Transverse colon (tissue), 4 donors: ENCODE data around the gene OBP2B. TPM values are rescaled to one million over a fixed set of nuclear protein-coding genes. Genes with fewer than 3 reads are reported as not detected.

Experiments
- DNase-seq: peaks from one replicate; pipeline ENCODE4 v3.0.0-alpha.2; 2019
- H3K27ac ChIP-seq, 4 donors: fragments of 200-600 bp; sonication (generic); 2 replicates each; pipeline ENCODE4 v1.5.1; 2016 to 2018; ENCODE audit warnings: inconsistent platforms in 4 of 4
- H3K27me3 ChIP-seq: fragments of 200-600 bp; sonication (generic); 2 replicates; pipeline ENCODE4 v1.5.1; 2017; ENCODE audit warnings: inconsistent platforms
- H3K36me3 ChIP-seq, 4 donors: fragments of 200-600 bp; sonication (generic); 2 replicates each; pipeline ENCODE4 v1.5.1; 2017 to 2019; ENCODE audit warnings: inconsistent platforms in 4 of 4
- H3K4me1 ChIP-seq, 4 donors: fragments of 200-600 bp; sonication (generic); 2 replicates each; pipeline ENCODE4 v1.5.1; 2017 to 2020; ENCODE audit warnings: inconsistent platforms in 4 of 4
- H3K4me3 ChIP-seq, 4 donors: fragments of 200-600 bp; sonication (generic); 1 replicate in 1 of 4; 2 replicates in 3 of 4; pipeline versions ENCODE4 v1.5.1 to v1.6.1; 2017 to 2019; ENCODE audit warnings: inconsistent platforms in 4 of 4
- H3K9me3 ChIP-seq, 2 donors: fragments of 200-600 bp; sonication (generic); 2 replicates each; pipeline ENCODE4 v1.5.1; 2017 to 2019; ENCODE audit warnings: inconsistent platforms in 2 of 2
- CTCF ChIP-seq, 5 experiments: fragments of 200-600 bp in 3 of 5; fragments of 450-650 bp in 2 of 5; sonication (generic) in 3 of 5; IDR thresholded peaks; 1 replicate in 2 of 5; 2 replicates in 3 of 5; pipeline ENCODE4 v1.5.1; 2016 to 2017; ENCODE audit warnings: antibody characterized with exemption in 5 of 5, inconsistent platforms in 3 of 5, mild to moderate bottlenecking in 2 of 5, moderate library complexity in 1 of 5
- EP300 ChIP-seq: sonication (generic); formaldehyde crosslinking; IDR thresholded peaks from one replicate; pipeline ENCODE4 v1.6.1; 2017; ENCODE audit warnings: antibody characterized with exemption, low read depth
- POLR2A ChIP-seq: fragments of 450-650 bp; IDR thresholded peaks from one replicate; pipeline ENCODE4 v1.6.1; 2016; ENCODE audit warnings: antibody characterized with exemption, mild to moderate bottlenecking, moderate library complexity
- POLR2AphosphoS5 ChIP-seq, 3 donors: sonication (generic); formaldehyde crosslinking; IDR thresholded peaks; one replicate each; pipeline ENCODE4 v1.6.1; 2016; ENCODE audit warnings: antibody characterized with exemption in 3 of 3
- WGBS, 2 donors: methylation state at CpG; one replicate each; pipeline ENCODE4 v1.1.5; 2018; ENCODE audit warnings: low coverage in 1 of 2; 5-methylcytosine and 5-hydroxymethylcytosine counted together
- in situ Hi-C, 4 donors: fragments of 200-750 bp; cut with MboI; loops; one replicate each; pipeline versions ENCODE4 v1.15.0 to v1.15.1; 2017; ENCODE audit warnings: low sequenced_read_pairs in 3 of 4, low pct_ligation_motif_present in 1 of 4, low pct_unique_long_range_greater_than_20kb in 1 of 4
- intact Hi-C: fragments of 100-400 bp; cut with DNase I; formaldehyde crosslinking; loops from one replicate; pipeline ENCODE4 v1.15.1; 2023; ENCODE audit warnings: low total_unique reads
- total RNA-seq, 4 donors: library from RNA; depleted of rRNA; stranded (reverse); fragments of >200 nt; gene quantifications; one replicate each; pipeline ENCODE4 v1.1.0, GENCODE V29; 2016

Gene OBP2B
- total RNA-seq, 4 donors from 2014 or later, result not detected

- intact Hi-C loops (loop anchor here (10.0 kb wide), 1 partner anchor 303 kb away; no protein-coding TSS in a partner anchor), in situ Hi-C loops (loop anchor here (10.0 to 25.0 kb wide), 3 partner anchors 143 to 305 kb away; partner anchors contain the start of gene SLC2A6 (in 1 of the 4))
Measured at GRCh38 chr9:133182151-133182550, 26.9 kb downstream of the OBP2B start.

GRCh38 chr9:133181561-133181960 lies 27.5 kb downstream of the OBP2B start:
- TF ChIP-seq CTCF (IDR thresholded peaks at IDR 0.05) (no peak), POLR2AphosphoS5 (IDR thresholded peaks at IDR 0.05) (no peak), POLR2A (no peak), EP300 (no peak)
- 82 to 84% methylated on average over 3 of the region's 3 CpGs for WGBS, 2 donors

More at GRCh38 chr9:133182151-133182550, 26.9 kb downstream of the OBP2B start:
- Histone ChIP-seq H3K36me3 (no peaks in the 10 kb centered on the region), H3K27me3 (peaks cover 19% of the 10 kb centered on the region), H3K9me3 (no peaks in the 10 kb centered on the region), H3K4me3 (no peak overlapping the region), H3K27ac (no peak overlapping the region), H3K4me1 (peaks cover 0 to 10% (median 2%) of the 10 kb centered on the region in 4 donors)
- WGBS, 2 donors, result 63% methylated on average over 5 of the region's 5 CpGs; no CpG with 5 or more reads in 1 of the 2 donors
- no peak for DNase-seq
- TF ChIP-seq EP300 (no peak), POLR2A (no peak), POLR2AphosphoS5 (IDR thresholded peaks at IDR 0.05) (no peak), CTCF (IDR thresholded peaks at IDR 0.05) (no peak)

GRCh38 chr9:133180953-133181352 lies 28.1 kb downstream of the OBP2B start:
- TF ChIP-seq POLR2A, result no peak
- no peak for TF ChIP-seq POLR2AphosphoS5 (IDR thresholded peaks at IDR 0.05)
- no peak for TF ChIP-seq EP300
- no peak for TF ChIP-seq CTCF (IDR thresholded peaks at IDR 0.05)
- Histone ChIP-seq H3K9me3 (no peaks in the 10 kb centered on the region), H3K27ac (no peak overlapping the region), H3K27me3 (peaks cover 23% of the 10 kb centered on the region), H3K4me3 (no peak overlapping the region), H3K36me3 (no peaks in the 10 kb centered on the region), H3K4me1 (peaks cover 0 to 10% (median 2%) of the 10 kb centered on the region in 4 donors)
- 69 to 74% methylated on average over 3 to 5 of the region's 5 CpGs for WGBS, 2 donors
- intact Hi-C loops, result loop anchor here (10.0 kb wide), 1 partner anchor 304 kb away; no protein-coding TSS in a partner anchor
- DNase-seq, result no peak
- in situ Hi-C loops, result loop anchor here (10.0 to 25.0 kb wide), 3 partner anchors 144 to 306 kb away; partner anchors contain the start of gene SLC2A6 (in 1 of the 4)

More at GRCh38 chr9:133181561-133181960, 27.5 kb downstream of the OBP2B start:
- no peak overlapping the region for H3K27ac ChIP-seq
- no peaks in the 10 kb centered on the region for H3K36me3 ChIP-seq
- no peak overlapping the region for H3K4me3 ChIP-seq
- H3K9me3 ChIP-seq, result no peaks in the 10 kb centered on the region
- in situ Hi-C loops, result loop anchor here (10.0 to 25.0 kb wide), 3 partner anchors 143 to 306 kb away; partner anchors contain the start of gene SLC2A6 (in 1 of the 4)
- H3K27me3 ChIP-seq, result peaks cover 20% of the 10 kb centered on the region
- H3K4me1 ChIP-seq, result peaks cover 0 to 10% (median 2%) of the 10 kb centered on the region in 4 donors
- intact Hi-C loops, result loop anchor here (10.0 kb wide), 1 partner anchor 303 kb away; no protein-coding TSS in a partner anchor
- DNase-seq, result no peak

GRCh38 chr9:133173056-133173455 lies 36.0 kb downstream of the OBP2B start:
- 76 to 83% methylated on average over 3 to 7 of the region's 7 CpGs for WGBS, 2 donors
- H3K27ac ChIP-seq, result no peak overlapping the region
- intact Hi-C loops, result no loop called here
- H3K9me3 ChIP-seq, result no peaks in the 10 kb centered on the region
- no peak for TF ChIP-seq POLR2AphosphoS5 (IDR thresholded peaks at IDR 0.05)
- no peak for TF ChIP-seq POLR2A
- TF ChIP-seq CTCF (IDR thresholded peaks at IDR 0.05), result no peak
- no peak for TF ChIP-seq EP300
- DNase-seq, result no peak
- H3K27me3 ChIP-seq, result peaks cover 9% of the 10 kb centered on the region
- H3K4me3 ChIP-seq, result no peak overlapping the region
- H3K36me3 ChIP-seq, result no peaks in the 10 kb centered on the region
- in situ Hi-C loops, result loop anchor here in 1 of 4 donors (10.0 kb wide), 1 partner anchor 138 kb away; the partner anchor contains the start of gene GTF3C5
- H3K4me1 ChIP-seq, result no peaks in the 10 kb centered on the region
